HepG2 (cell line): ENCODE results near the gene TFDP2. TPM values are rescaled to one million over a fixed set of nuclear protein-coding genes. Genes with fewer than 3 reads are reported as not detected.

ENCODE experiments used
- ATAC-seq: fragments of 200-7000 bp; cut with Tn5 transposase; 3 replicates; pipeline ENCODE4 v1.9.1; 2020; ENCODE audit warnings: mild to moderate bottlenecking, moderate library complexity
- BruUV-seq: library from RNA; stranded (reverse); fragments of 400-500 nt; replicated peaks from 2 replicates; lab custom pipeline; 2021; lab: Mats Ljungman, UMichigan
- CTCF ChIA-PET: fragments of 300-600 bp; formaldehyde crosslinking; extraction: SDS; loops from one replicate; lab custom pipeline; 2021; ENCODE audit warnings: low total read pairs, inconsistent platforms, low intra/inter-chr PET ratio; lab: Yijun Ruan, JAX
- POLR2A ChIA-PET: fragments of 350-600 bp; sonication (Branson Sonifier 250); formaldehyde crosslinking; loops from one replicate; lab custom pipeline; 2020; ENCODE audit warnings: antibody characterized with exemption, inconsistent platforms; lab: Yijun Ruan, JAX
- DNase-seq: peaks from one replicate; pipeline ENCODE4 v3.0.0-alpha.2; 2015; ENCODE audit warnings: low spot score
- FAIRE-seq: peaks from 3 replicates; lab custom pipeline; 2011; peaks lifted over from hg19 to GRCh38; lab: Jason Lieb, UNC
- H2AFZ ChIP-seq: one replicate; pipeline ENCODE4 v1.6.1; 2011; ENCODE audit warnings: low read length, inconsistent platforms
- H3K27ac ChIP-seq: fragments of 300-600 bp; 3 replicates; pipeline ENCODE4 v1.8.0; 2011; ENCODE audit warnings: mixed run types, mild to moderate bottlenecking, mixed read lengths, low read length, inconsistent platforms; ENCODE audit not compliant: insufficient read depth; ENCODE audit errors: extremely low read length
- H3K27me3 ChIP-seq, 2 experiments: fragments of 200-600 bp in 1 of 2; 2 replicates in 1 of 2; 3 replicates in 1 of 2; pipeline versions ENCODE4 v1.6.0 to v1.8.0; 2011; ENCODE audit warnings: low read length in 2 of 2, mild to moderate bottlenecking in 2 of 2, moderate library complexity in 2 of 2, inconsistent platforms in 1 of 2; ENCODE audit not compliant: insufficient read depth in 2 of 2, control insufficient read depth in 1 of 2
- H3K36me3 ChIP-seq, 2 experiments: fragments of 200-600 bp in 1 of 2; replicated peaks in 1 of 2; 2 replicates in 1 of 2; 3 replicates in 1 of 2; pipeline versions ENCODE4 v1.5.1 to v1.8.0; 2011; ENCODE audit warnings: low read length in 2 of 2, inconsistent platforms in 1 of 2; ENCODE audit not compliant: insufficient read depth in 2 of 2, control insufficient read depth in 1 of 2
- H3K4me1 ChIP-seq: 2 replicates; pipeline ENCODE4 v1.5.1; 2012; ENCODE audit warnings: low read length, inconsistent platforms; ENCODE audit not compliant: insufficient read depth
- H3K4me2 ChIP-seq: 2 replicates; pipeline ENCODE4 v1.6.0; 2011; ENCODE audit warnings: low read depth, low read length, inconsistent platforms
- H3K4me3 ChIP-seq, 3 experiments: fragments of 200-600 bp in 1 of 3; sonication (generic), shearing (Covaris generic) in 1 of 3; replicated peaks in 1 of 3; 2 replicates each; pipeline ENCODE4 v1.5.1; 2011 to 2016; ENCODE audit warnings: low read length in 3 of 3, inconsistent platforms in 2 of 3, low read depth in 2 of 3, mild to moderate bottlenecking in 2 of 3, control low read depth in 1 of 3, mixed read lengths in 1 of 3; ENCODE audit not compliant: insufficient read depth in 1 of 3
- H3K79me2 ChIP-seq: one replicate; pipeline ENCODE4 v1.6.1; 2011; ENCODE audit warnings: low read length, inconsistent platforms; ENCODE audit not compliant: insufficient read depth
- H3K9ac ChIP-seq: 2 replicates; pipeline ENCODE4 v1.6.0; 2011; ENCODE audit warnings: mild to moderate bottlenecking, low read depth, low read length, inconsistent platforms; ENCODE audit not compliant: insufficient read depth
- H3K9me3 ChIP-seq: 2 replicates; pipeline ENCODE4 v1.5.1; 2012; ENCODE audit warnings: mild to moderate bottlenecking, low read length
- H4K20me1 ChIP-seq: 2 replicates; pipeline ENCODE4 v1.6.0; 2011; ENCODE audit warnings: inconsistent platforms, mild to moderate bottlenecking, low read length, moderate library complexity; ENCODE audit not compliant: insufficient read depth
- BRD4 ChIP-seq: sonication (generic); formaldehyde crosslinking; IDR thresholded peaks from 2 replicates; pipeline ENCODE4 v1.4.0; 2020; ENCODE audit warnings: missing genetic modification reagents
- BRF2 ChIP-seq: sonication (generic); formaldehyde crosslinking; IDR thresholded peaks from 2 replicates; pipeline ENCODE4 v1.8.1; 2022; ENCODE audit warnings: mild to moderate bottlenecking, missing genetic modification reagents
- NR3C1 ChIP-seq: sonication (generic); formaldehyde crosslinking; IDR thresholded peaks from 2 replicates; pipeline ENCODE4 v1.4.0; 2020; ENCODE audit warnings: missing genetic modification reagents
- PATZ1 ChIP-seq: sonication (generic); formaldehyde crosslinking; IDR thresholded peaks from 2 replicates; pipeline ENCODE4 v1.4.0; 2020; ENCODE audit warnings: missing genetic modification reagents
- SMYD3 ChIP-seq: sonication (generic); formaldehyde crosslinking; IDR thresholded peaks from 2 replicates; pipeline ENCODE4 v1.8.1; 2023; ENCODE audit warnings: mild to moderate bottlenecking, missing genetic modification reagents
- XBP1 ChIP-seq: sonication (generic); formaldehyde crosslinking; IDR thresholded peaks from 2 replicates; pipeline ENCODE4 v1.5.0; 2020; ENCODE audit warnings: missing genetic modification reagents
- ZFP37 ChIP-seq: sonication (generic); formaldehyde crosslinking; IDR thresholded peaks from 2 replicates; pipeline ENCODE4 v1.4.0; 2020; ENCODE audit warnings: missing genetic modification reagents, borderline replicate concordance
- ZNF235 ChIP-seq: sonication (generic); formaldehyde crosslinking; IDR thresholded peaks from 2 replicates; pipeline ENCODE4 v1.8.1; 2023; ENCODE audit warnings: mild to moderate bottlenecking, missing genetic modification reagents, borderline replicate concordance
- ZNF263 ChIP-seq: sonication (generic); formaldehyde crosslinking; IDR thresholded peaks from 2 replicates; pipeline ENCODE4 v1.4.0; 2020; ENCODE audit warnings: missing genetic modification reagents
- ZNF350 ChIP-seq: sonication (generic); formaldehyde crosslinking; IDR thresholded peaks from 2 replicates; pipeline ENCODE4 v1.4.0; 2020; ENCODE audit warnings: mild to moderate bottlenecking, low read depth, missing genetic modification reagents, borderline replicate concordance
- ZNF713 ChIP-seq: sonication (generic); formaldehyde crosslinking; IDR thresholded peaks from 2 replicates; pipeline ENCODE4 v1.4.0; 2020; ENCODE audit warnings: mild to moderate bottlenecking, missing genetic modification reagents
- WGBS: methylation state at CpG from one replicate; pipeline ENCODE4 v1.1.6; 2017; ENCODE audit warnings: low lambda C conversion rate; 5-methylcytosine and 5-hydroxymethylcytosine counted together
- in situ Hi-C: cut with HindIII; loops from 2 replicates; pipeline ENCODE4 v1.10.0; 2017; ENCODE audit warnings: low pct_unique_long_range_greater_than_20kb; ENCODE audit not compliant: extremely low pct_ligation_motif_present
- intact Hi-C: fragments of 100-400 bp; cut with micrococcal nuclease; formaldehyde crosslinking; loops from one replicate; pipeline ENCODE4 v1.10.0; 2022; ENCODE audit not compliant: unreplicated experiment
- polyA plus RNA-seq, 8 experiments: library from polyadenylated mRNA; depleted of rRNA in 3 of 8; stranded (reverse) in 7 of 8; unstranded in 1 of 8; fragments of >200 nt; fragmentation: Illumina TruSeq in 4 of 8; extraction: Trizol in 4 of 8; gene quantifications; 2 replicates each; pipeline versions ENCODE4 v1.2.1 to v1.2.3, GENCODE V29; 2011 to 2016; ENCODE audit warnings: low read depth in 4 of 8, missing spikeins in 1 of 8, mixed read lengths in 1 of 8; ENCODE audit not compliant: insufficient read depth in 1 of 8
- total RNA-seq, 5 experiments: library from RNA; depleted of rRNA; stranded (reverse); fragments of >200 nt; fragmentation: Illumina TruSeq; extraction: Trizol; gene quantifications; 2 replicates each; pipeline ENCODE4 v1.2.3, GENCODE V29; 2016; ENCODE audit warnings: low read depth in 1 of 5

TFDP2 gene
- total and polyA plus RNA-seq, 2 of the 13 experiments (the other 11 are each of a cell fraction or from before 2014, with no cell fraction given), result 17.9 to 37.4 TPM

- Histone ChIP-seq H2AFZ (no peak overlapping the region), H3K9ac (no peak overlapping the region), H3K9me3 (no peaks in the 10 kb centered on the region), H3K4me1 (no peaks in the 10 kb centered on the region), H4K20me1 (no peaks in the 10 kb centered on the region), H3K79me2 (no peaks in the 10 kb centered on the region), H3K27ac (no peak overlapping the region), H3K27me3 (no peaks in the 10 kb centered on the region), H3K36me3 (peaks cover 2 to 5% of the 10 kb centered on the region in 2 experiments; a peak in 1 of 5 replicates), H3K4me3 (no peak overlapping the region), H3K4me2 (no peak overlapping the region)
- TF ChIP-seq BRD4 (CRISPR knock-in tag), result no peak
- TF ChIP-seq ZFP37 (CRISPR knock-in tag), result no peak
- no peak for TF ChIP-seq ZNF713 (CRISPR knock-in tag)
- no peak for TF ChIP-seq BRF2
- TF ChIP-seq XBP1 (CRISPR knock-in tag), result no peak
- no peak for TF ChIP-seq PATZ1 (CRISPR knock-in tag)
- TF ChIP-seq NR3C1, result no peak
- TF ChIP-seq ZNF350, result no peak
- TF ChIP-seq ZNF235 (CRISPR knock-in tag), result no peak
- TF ChIP-seq ZNF263, result no peak
- TF ChIP-seq SMYD3 (CRISPR knock-in tag), result no peak
- in situ Hi-C loops (no loop called here), intact Hi-C loops (no loop called here)
- POLR2A ChIA-PET, result no interaction called here
- no peak for FAIRE-seq
- no TSS peak for BruUV-seq
- ATAC-seq, result no peak
- 93% methylated on average over 4 of the region's 4 CpGs for WGBS
- DNase-seq, result no peak
- CTCF ChIA-PET, result no interaction called here
These were observed 218.5 kb downstream of the TFDP2 start for GRCh38 chr3:141930801-141931200.
